Measurements from ENCODE around the gene PMPCB. TPM values are rescaled to one million over a fixed set of nuclear protein-coding genes. Genes with fewer than 3 reads are reported as not detected.

Gene PMPCB
- total and polyA plus RNA-seq, 2 donors (not counting 3 experiments of a cell fraction or from before 2014, with no cell fraction given): 30.0 to 36.8 TPM

- Histone ChIP-seq H3K9ac (replicated peaks; ENCODE audit: extremely low read depth, insufficient read depth, low read length) (peak overlapping the region; percentile 94), H3K36me3 (ENCODE audit: control insufficient read depth in 2 of 2, extremely low read depth in 1 of 2, insufficient read depth in 2 of 2, low read length in 2 of 2) (peaks cover 0 to under 1% of the 10 kb centered on the region in 2 experiments), H3K79me2 (ENCODE audit: control insufficient read depth, insufficient read depth, low read length) (peaks cover 74% of the 10 kb centered on the region), H3K27me3 (ENCODE audit: control insufficient read depth in 2 of 2, insufficient read depth in 2 of 2, low read length in 2 of 2) (no peaks in the 10 kb centered on the region), H3K9me1 (replicated peaks; ENCODE audit: control insufficient read depth, extremely low read depth, insufficient read depth, low read length) (no peaks in the 10 kb centered on the region), H3K9me3 (replicated peaks; ENCODE audit: control insufficient read depth, insufficient read depth, low read length) (no peaks in the 10 kb centered on the region), H2AFZ (ENCODE audit: low read depth, low read length) (no peak overlapping the region), H4K20me1 (replicated peaks; ENCODE audit: control insufficient read depth, extremely low read depth, insufficient read depth, low read length) (no peaks in the 10 kb centered on the region), H3K27ac (ENCODE audit: insufficient read depth, low read depth, low read length) (no peak overlapping the region), H3K4me2 (ENCODE audit: insufficient read depth, low read length) (peak overlapping the region; percentile 93), H3K4me1 (ENCODE audit: control insufficient read depth, extremely low read depth, insufficient read depth, low read length) (peaks cover 27% of the 10 kb centered on the region), H3K4me3 (replicated peaks in 1 of 3; ENCODE audit: insufficient read depth in 1 of 3, low read depth in 1 of 3, low read length in 3 of 3) (peak overlapping the region; percentile 71 to 89 (median 86))
- dilution Hi-C loops (cut with MboI; ENCODE audit: extremely low pct_ligation_motif_present, low sequenced_read_pairs): no loop called here
- POLR2A ChIA-PET: no interaction called here
- FAIRE-seq: no peak
- TF ChIP-seq MYC (IDR thresholded peaks at IDR 0.05; ENCODE audit: low read depth, low read length) (no peak), GATA2 (IDR thresholded peaks at IDR 0.05; ENCODE audit: insufficient read depth, insufficient read length, low read depth, low read length) (no peak), FOS (IDR thresholded peaks at IDR 0.05; ENCODE audit: borderline replicate concordance, insufficient read depth, low read length) (no peak), MAX (IDR thresholded peaks at IDR 0.05; ENCODE audit: insufficient read depth, insufficient read length) (no peak), CTCF (IDR thresholded peaks at IDR 0.05; ENCODE audit: extremely low read depth in 1 of 2, insufficient read depth in 1 of 2, low read depth in 1 of 2, low read length in 2 of 2) (no peak), POLR2A (IDR thresholded peaks at IDR 0.05; ENCODE audit: low read depth, low read length) (no peak)
- no peak for DNase-seq (ENCODE audit: low read depth, low spot score)
- intact Hi-C loops (cut with micrococcal nuclease): no loop called here
- CTCF ChIA-PET: no interaction called here
- BruUV-seq (replicated peaks): no TSS peak
Observed at GRCh38 chr7:103348959-103349358, 51.7 kb downstream of the PMPCB start.

GRCh38 chr7:103349805-103350204, 52.6 kb downstream of the PMPCB start:
- ChIA-PET CTCF (no interaction called here), POLR2A (no interaction called here)
- Histone ChIP-seq H3K9me3 (replicated peaks; ENCODE audit: control insufficient read depth, insufficient read depth, low read length) (no peaks in the 10 kb centered on the region), H3K36me3 (ENCODE audit: control insufficient read depth in 2 of 2, extremely low read depth in 1 of 2, insufficient read depth in 2 of 2, low read length in 2 of 2) (peaks cover 0 to 7% of the 10 kb centered on the region in 2 experiments), H3K4me3 (replicated peaks in 1 of 3; ENCODE audit: insufficient read depth in 1 of 3, low read depth in 1 of 3, low read length in 3 of 3) (no peak overlapping the region), H3K4me2 (ENCODE audit: insufficient read depth, low read length) (no peak overlapping the region), H3K9ac (replicated peaks; ENCODE audit: extremely low read depth, insufficient read depth, low read length) (no peak overlapping the region), H3K79me2 (ENCODE audit: control insufficient read depth, insufficient read depth, low read length) (peaks cover 69% of the 10 kb centered on the region), H3K4me1 (ENCODE audit: control insufficient read depth, extremely low read depth, insufficient read depth, low read length) (peaks cover 26% of the 10 kb centered on the region), H3K27me3 (ENCODE audit: control insufficient read depth in 2 of 2, insufficient read depth in 2 of 2, low read length in 2 of 2) (no peaks in the 10 kb centered on the region), H3K9me1 (replicated peaks; ENCODE audit: control insufficient read depth, extremely low read depth, insufficient read depth, low read length) (no peaks in the 10 kb centered on the region), H4K20me1 (replicated peaks; ENCODE audit: control insufficient read depth, extremely low read depth, insufficient read depth, low read length) (no peaks in the 10 kb centered on the region), H2AFZ (ENCODE audit: low read depth, low read length) (no peak overlapping the region), H3K27ac (ENCODE audit: insufficient read depth, low read depth, low read length) (no peak overlapping the region)
- intact Hi-C loops (cut with micrococcal nuclease) (no loop called here), dilution Hi-C loops (cut with MboI; ENCODE audit: extremely low pct_ligation_motif_present, low sequenced_read_pairs) (no loop called here)
- no TSS peak for BruUV-seq (replicated peaks)
- FAIRE-seq (no peak), DNase-seq (ENCODE audit: low read depth, low spot score) (no peak)
- TF ChIP-seq MAX (IDR thresholded peaks at IDR 0.05; ENCODE audit: insufficient read depth, insufficient read length) (no peak), POLR2A (IDR thresholded peaks at IDR 0.05; ENCODE audit: low read depth, low read length) (no peak), EZH2 (IDR thresholded peaks at IDR 0.05; ENCODE audit: borderline replicate concordance, low read depth, low read length, severe bottlenecking) (no peak), GATA2 (IDR thresholded peaks at IDR 0.05; ENCODE audit: insufficient read depth, insufficient read length, low read depth, low read length) (no peak), MYC (IDR thresholded peaks at IDR 0.05; ENCODE audit: low read depth, low read length) (no peak), FOS (IDR thresholded peaks at IDR 0.05; ENCODE audit: borderline replicate concordance, insufficient read depth, low read length) (no peak), POLR2AphosphoS5 (IDR thresholded peaks at IDR 0.05; ENCODE audit: insufficient read depth, low read depth, low read length) (no peak), CTCF (IDR thresholded peaks at IDR 0.05; ENCODE audit: extremely low read depth in 1 of 2, insufficient read depth in 1 of 2, low read depth in 1 of 2, low read length in 2 of 2) (no peak), JUN (IDR thresholded peaks at IDR 0.05; ENCODE audit: borderline replicate concordance, insufficient read depth, insufficient read length, low read depth) (no peak)

Data from endothelial cell of umbilical vein (primary cell).